ENCODE measurements around the gene PPM1M.

DNA sequence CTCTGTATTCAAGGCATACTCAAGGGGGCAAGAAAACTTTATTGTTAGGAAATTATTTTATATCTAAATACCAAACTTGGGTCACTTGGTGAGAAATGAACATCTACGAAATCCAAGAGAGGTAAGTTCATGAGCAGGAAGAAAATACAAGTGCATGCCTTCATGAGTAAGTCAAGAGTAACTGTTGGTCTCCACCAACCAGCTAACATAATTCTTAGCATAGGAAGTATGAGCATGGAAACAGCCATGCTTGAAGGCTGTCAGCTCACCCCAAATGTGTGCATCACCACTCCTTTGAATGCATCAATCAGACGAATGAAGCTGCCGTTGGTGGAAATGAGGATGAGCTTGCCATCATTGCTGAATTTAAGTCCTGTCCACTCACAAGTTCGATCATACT is 13.9 kb downstream of the PPM1M start:
- TF ChIP-seq, protein P1, sequence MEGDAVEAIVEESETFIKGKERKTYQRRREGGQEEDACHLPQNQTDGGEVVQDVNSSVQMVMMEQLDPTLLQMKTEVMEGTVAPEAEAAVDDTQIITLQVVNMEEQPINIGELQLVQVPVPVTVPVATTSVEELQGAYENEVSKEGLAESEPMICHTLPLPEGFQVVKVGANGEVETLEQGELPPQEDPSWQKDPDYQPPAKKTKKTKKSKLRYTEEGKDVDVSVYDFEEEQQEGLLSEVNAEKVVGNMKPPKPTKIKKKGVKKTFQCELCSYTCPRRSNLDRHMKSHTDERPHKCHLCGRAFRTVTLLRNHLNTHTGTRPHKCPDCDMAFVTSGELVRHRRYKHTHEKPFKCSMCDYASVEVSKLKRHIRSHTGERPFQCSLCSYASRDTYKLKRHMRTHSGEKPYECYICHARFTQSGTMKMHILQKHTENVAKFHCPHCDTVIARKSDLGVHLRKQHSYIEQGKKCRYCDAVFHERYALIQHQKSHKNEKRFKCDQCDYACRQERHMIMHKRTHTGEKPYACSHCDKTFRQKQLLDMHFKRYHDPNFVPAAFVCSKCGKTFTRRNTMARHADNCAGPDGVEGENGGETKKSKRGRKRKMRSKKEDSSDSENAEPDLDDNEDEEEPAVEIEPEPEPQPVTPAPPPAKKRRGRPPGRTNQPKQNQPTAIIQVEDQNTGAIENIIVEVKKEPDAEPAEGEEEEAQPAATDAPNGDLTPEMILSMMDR (IDR thresholded peaks at IDR 0.05; ENCODE audit: poor library complexity), result no peak
- TF ChIP-seq EZH2 (IDR thresholded peaks at IDR 0.05; ENCODE audit: borderline replicate concordance), result no peak
- no peak for TF ChIP-seq EZH2phosphoT487 (IDR thresholded peaks at IDR 0.05; ENCODE audit: low read depth, severe bottlenecking, unreplicated experiment)
